ENCODE data around the gene HPS3.
"Not testable (repeated sequence)": the region's sequence is repeated elsewhere in the genome, so short reads cannot be mapped to it uniquely, and the experiment has no call there.

Gene HPS3

GRCh38 chr3:149212386-149212785 is 82.9 kb downstream of the HPS3 start:
- Histone ChIP-seq H3K36me3 (ENCODE audit: control insufficient read depth, insufficient read depth, low read length) (no peaks in the 10 kb centered on the region), H3K9ac (ENCODE audit: low read length) (no peak overlapping the region), H3K4me3 (ENCODE audit: low read depth, low read length) (no peak overlapping the region), H3K4me1 (ENCODE audit: control insufficient read depth, insufficient read depth, low read length) (peaks cover 15% of the 10 kb centered on the region), H3K9me3 (ENCODE audit: control insufficient read depth, insufficient read depth, low read depth, low read length) (no peaks in the 10 kb centered on the region), H3K27ac (ENCODE audit: low read depth, low read length) (no peak overlapping the region), H3K27me3 (ENCODE audit: control insufficient read depth, insufficient read depth, low read length) (no peaks in the 10 kb centered on the region)

DNA sequence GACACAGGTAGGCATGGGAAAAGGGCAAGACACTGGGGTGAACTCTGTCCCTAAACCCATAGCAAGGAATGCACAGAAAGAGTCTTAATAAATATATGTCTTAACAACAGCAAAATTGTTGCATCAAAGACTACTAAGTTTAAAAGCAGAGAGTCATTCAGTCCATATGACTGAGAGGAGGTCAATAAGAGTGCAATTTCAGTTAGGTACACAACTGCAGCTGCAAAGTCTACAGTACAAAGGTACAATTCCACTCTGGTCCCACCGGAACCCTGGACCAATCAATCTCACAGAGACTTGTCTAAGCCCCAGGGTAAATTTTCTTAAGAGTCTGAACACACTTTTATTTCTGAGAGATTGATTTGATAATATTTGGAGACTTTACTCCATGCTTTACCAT is 85.3 kb downstream of the HPS3 start:
- Histone ChIP-seq H3K27ac (ENCODE audit: low read depth, low read length) (no peak overlapping the region), H3K27me3 (ENCODE audit: control insufficient read depth, insufficient read depth, low read length) (no peaks in the 10 kb centered on the region), H3K36me3 (ENCODE audit: control insufficient read depth, insufficient read depth, low read length) (no peaks in the 10 kb centered on the region), H3K4me1 (ENCODE audit: control insufficient read depth, insufficient read depth, low read length) (peaks cover 15% of the 10 kb centered on the region), H3K4me3 (ENCODE audit: low read depth, low read length) (no peak overlapping the region), H3K9me3 (ENCODE audit: control insufficient read depth, insufficient read depth, low read depth, low read length) (peaks cover 10% of the 10 kb centered on the region; the same call in 1 of the 2 replicates), H3K9ac (ENCODE audit: low read length) (no peak overlapping the region)

GRCh38 chr3:149215515-149215914 is 86.1 kb downstream of the HPS3 start:
- Histone ChIP-seq H3K4me1 (ENCODE audit: control insufficient read depth, insufficient read depth, low read length) (peaks cover 15% of the 10 kb centered on the region), H3K4me3 (ENCODE audit: low read depth, low read length) (no peak overlapping the region), H3K27ac (ENCODE audit: low read depth, low read length) (no peak overlapping the region), H3K9ac (ENCODE audit: low read length) (no peak overlapping the region), H3K36me3 (ENCODE audit: control insufficient read depth, insufficient read depth, low read length) (no peaks in the 10 kb centered on the region), H3K27me3 (ENCODE audit: control insufficient read depth, insufficient read depth, low read length) (no peaks in the 10 kb centered on the region), H3K9me3 (ENCODE audit: control insufficient read depth, insufficient read depth, low read depth, low read length) (peaks cover 10% of the 10 kb centered on the region; the same call in 1 of the 2 replicates)

GRCh38 chr3:149216193-149216869 is 86.9 kb downstream of the HPS3 start:
- Histone ChIP-seq H3K9ac (ENCODE audit: low read length) (no peak overlapping the region), H3K27ac (ENCODE audit: low read depth, low read length) (no peak overlapping the region; the same call in 1 of the 2 replicates), H3K27me3 (ENCODE audit: control insufficient read depth, insufficient read depth, low read length) (no peaks in the 10 kb centered on the region), H3K36me3 (ENCODE audit: control insufficient read depth, insufficient read depth, low read length) (no peaks in the 10 kb centered on the region), H3K4me1 (ENCODE audit: control insufficient read depth, insufficient read depth, low read length) (peaks cover 14% of the 10 kb centered on the region), H3K9me3 (ENCODE audit: control insufficient read depth, insufficient read depth, low read depth, low read length) (peaks cover 10% of the 10 kb centered on the region; the same call in 1 of the 2 replicates), H3K4me3 (ENCODE audit: low read depth, low read length) (no peak overlapping the region)

- Histone ChIP-seq H3K36me3 (ENCODE audit: control insufficient read depth, insufficient read depth, low read length) (no peaks in the 10 kb centered on the region), H3K4me3 (ENCODE audit: low read depth, low read length) (no peak overlapping the region), H3K9me3 (ENCODE audit: control insufficient read depth, insufficient read depth, low read depth, low read length) (peaks cover 10% of the 10 kb centered on the region; the same call in 1 of the 2 replicates), H3K27me3 (ENCODE audit: control insufficient read depth, insufficient read depth, low read length) (no peaks in the 10 kb centered on the region), H3K9ac (ENCODE audit: low read length) (no peak overlapping the region), H3K4me1 (ENCODE audit: control insufficient read depth, insufficient read depth, low read length) (peaks cover 12% of the 10 kb centered on the region), H3K27ac (ENCODE audit: low read depth, low read length) (no peak overlapping the region)
These were observed 87.9 kb downstream of the HPS3 start for GRCh38 chr3:149217347-149217746.

GRCh38 chr3:149219380-149220121 is 90.1 kb downstream of the HPS3 start:
- H3K36me3 ChIP-seq (ENCODE audit: control insufficient read depth, insufficient read depth, low read length); H3K27me3 ChIP-seq (ENCODE audit: control insufficient read depth, insufficient read depth, low read length); H3K27ac ChIP-seq (ENCODE audit: low read depth, low read length); H3K9ac ChIP-seq (ENCODE audit: low read length); H3K4me3 ChIP-seq (ENCODE audit: low read depth, low read length): not testable (repeated sequence)
- peaks cover 10% of the 10 kb centered on the region; the same call in 1 of the 2 replicates for H3K9me3 ChIP-seq (ENCODE audit: control insufficient read depth, insufficient read depth, low read depth, low read length)
- H3K4me1 ChIP-seq (ENCODE audit: control insufficient read depth, insufficient read depth, low read length) = peaks cover 12% of the 10 kb centered on the region

- Histone ChIP-seq H3K36me3 (ENCODE audit: control insufficient read depth, insufficient read depth, low read length) (no peaks in the 10 kb centered on the region), H3K4me1 (ENCODE audit: control insufficient read depth, insufficient read depth, low read length) (peaks cover 5% of the 10 kb centered on the region; the same call in 1 of the 2 replicates), H3K9ac (ENCODE audit: low read length) (no peak within 1 kb of the TSS), H3K4me3 (ENCODE audit: low read depth, low read length) (no peak within 1 kb of the TSS), H3K27ac (ENCODE audit: low read depth, low read length) (no peak within 1 kb of the TSS), H3K27me3 (ENCODE audit: control insufficient read depth, insufficient read depth, low read length) (no peaks in the 10 kb centered on the region), H3K9me3 (ENCODE audit: control insufficient read depth, insufficient read depth, low read depth, low read length) (peaks cover 10% of the 10 kb centered on the region; the same call in 1 of the 2 replicates)
These were observed 92.5 kb downstream of the HPS3 start, which contains the start of gene CP for GRCh38 chr3:149221783-149222517. Gene CP (minus strand): TSS chr3:149221829. CDS start chr3:149221792, 37 bp downstream.
